SU-DHL-6 (cell line): ENCODE results near the gene SLC22A23.

Source experiments
- H2AFZ ChIP-seq: fragments of 200-600 bp; sonication (generic); 2 replicates; pipeline ENCODE4 v1.6.1; 2014; ENCODE audit warnings: low read depth, mild to moderate bottlenecking, moderate library complexity, mixed read lengths, antibody characterized with exemption, low read length; ENCODE audit not compliant: severe bottlenecking
- H3F3A ChIP-seq: fragments of 200-600 bp; shearing (Covaris generic); 2 replicates; pipeline ENCODE4 v1.6.0; 2016; ENCODE audit warnings: antibody characterized with exemption, mild to moderate bottlenecking; ENCODE audit not compliant: insufficient read depth
- H3K27ac ChIP-seq: fragments of 200-600 bp; sonication (generic); 2 replicates; pipeline ENCODE4 v1.5.1; 2016; ENCODE audit warnings: low read depth, mild to moderate bottlenecking, low read length, moderate library complexity, mixed read lengths
- H3K27me3 ChIP-seq: fragments of 200-600 bp; sonication (generic), shearing (Covaris generic); 2 replicates; pipeline ENCODE4 v1.6.0; 2014; ENCODE audit warnings: mild to moderate bottlenecking, low read length
- H3K36me3 ChIP-seq: fragments of 200-600 bp; sonication (generic); 2 replicates; pipeline ENCODE4 v1.6.1; 2014; ENCODE audit warnings: mild to moderate bottlenecking, low read length, mixed read lengths
- H3K4me2 ChIP-seq: fragments of 300-600, 200-600 bp; shearing (Covaris generic), sonication (generic); 2 replicates; pipeline ENCODE4 v1.6.0; 2014; ENCODE audit warnings: low read length, low read depth, mild to moderate bottlenecking; ENCODE audit not compliant: poor library complexity, severe bottlenecking
- H3K4me3 ChIP-seq: fragments of 200-600 bp; sonication (generic); 2 replicates; pipeline ENCODE4 v1.5.1; 2014; ENCODE audit warnings: antibody characterized with exemption, low read length, mild to moderate bottlenecking, mixed read lengths; ENCODE audit not compliant: insufficient read depth, poor library complexity, severe bottlenecking
- H3K79me2 ChIP-seq: fragments of 200-600 bp; sonication (generic); 2 replicates; pipeline ENCODE4 v1.6.1; 2014; ENCODE audit warnings: mild to moderate bottlenecking, low read length, moderate library complexity; ENCODE audit not compliant: insufficient read depth
- H3K9ac ChIP-seq: fragments of 200-600 bp; sonication (generic); 2 replicates; pipeline ENCODE4 v1.7.0; 2014; ENCODE audit warnings: mild to moderate bottlenecking, low read length
- H3K9me2 ChIP-seq: fragments of 200-600 bp; sonication (generic); replicated peaks from 2 replicates; pipeline ENCODE4 v1.6.1; 2014; ENCODE audit warnings: low read length; ENCODE audit not compliant: insufficient read depth
- H3K9me3 ChIP-seq: fragments of 200-600 bp; sonication (generic); 2 replicates; pipeline ENCODE4 v1.6.1; 2014; ENCODE audit warnings: low read length, mixed read lengths; ENCODE audit not compliant: insufficient read depth
- H4K20me1 ChIP-seq: fragments of 200-600 bp; sonication (generic); 2 replicates; pipeline ENCODE4 v1.6.1; 2014; ENCODE audit warnings: low read depth, mild to moderate bottlenecking, antibody characterized with exemption, low read length, moderate library complexity, mixed read lengths
- EZH2phosphoT487 ChIP-seq: fragments of 200-600 bp; sonication (generic), shearing (Covaris generic); conservative IDR thresholded peaks from 2 replicates; pipeline ENCODE4 v1.6.1; 2018; ENCODE audit warnings: mild to moderate bottlenecking, antibody characterized with exemption, low read length, moderate library complexity, mixed read lengths
- TF ChIP-seq, protein P1 (sequence below): fragments of 200-600 bp; sonication (generic); IDR thresholded peaks from one replicate; pipeline ENCODE4 v1.5.1; 2017; ENCODE audit warnings: antibody characterized with exemption, mild to moderate bottlenecking, low read length, moderate library complexity; ENCODE audit not compliant: insufficient read depth, poor library complexity, severe bottlenecking

The SLC22A23 gene

DNA sequence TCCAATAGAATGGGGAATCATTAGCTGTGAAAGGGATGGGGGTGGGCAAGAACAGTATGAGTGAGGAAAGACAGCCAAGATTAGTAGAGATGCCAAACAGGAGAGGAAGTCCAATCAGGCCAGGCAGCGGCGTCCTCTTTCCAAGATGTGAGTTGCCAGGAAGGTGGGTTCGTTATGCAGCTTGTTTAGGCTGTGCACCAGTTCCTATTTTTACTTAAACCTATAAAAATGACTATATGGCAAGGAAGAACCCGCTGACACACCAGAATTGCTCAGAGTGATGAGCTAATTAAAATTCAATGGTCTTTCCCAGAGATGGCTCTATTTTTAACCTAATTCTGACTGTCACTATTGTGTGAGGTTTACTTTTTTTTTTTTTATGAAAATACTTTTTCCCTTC lies 88.2 kb downstream of the SLC22A23 start:
- no peak overlapping the region for H3K4me2 ChIP-seq

DNA sequence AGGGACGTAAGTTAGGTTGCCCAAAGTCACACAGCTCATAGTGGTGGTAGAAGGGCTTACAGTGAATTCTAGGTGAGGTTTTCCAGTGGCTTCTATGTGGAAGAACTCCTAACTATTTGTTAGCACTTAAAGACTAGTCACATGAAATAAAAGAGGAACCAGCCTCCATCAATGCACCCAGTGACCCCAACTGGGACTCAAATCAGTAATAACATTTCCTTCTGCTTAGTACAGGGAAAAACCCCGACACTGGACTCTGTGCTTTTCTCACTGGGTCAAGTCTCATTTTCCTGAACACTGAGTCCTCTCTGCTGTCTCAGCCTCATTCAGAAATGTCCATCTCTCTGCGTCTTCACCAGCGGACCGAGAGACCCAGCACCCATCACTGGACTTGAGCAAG lies 89.2 kb downstream of the SLC22A23 start:
- H3K9me3 ChIP-seq = no peaks in the 10 kb centered on the region
- TF ChIP-seq, protein P1, sequence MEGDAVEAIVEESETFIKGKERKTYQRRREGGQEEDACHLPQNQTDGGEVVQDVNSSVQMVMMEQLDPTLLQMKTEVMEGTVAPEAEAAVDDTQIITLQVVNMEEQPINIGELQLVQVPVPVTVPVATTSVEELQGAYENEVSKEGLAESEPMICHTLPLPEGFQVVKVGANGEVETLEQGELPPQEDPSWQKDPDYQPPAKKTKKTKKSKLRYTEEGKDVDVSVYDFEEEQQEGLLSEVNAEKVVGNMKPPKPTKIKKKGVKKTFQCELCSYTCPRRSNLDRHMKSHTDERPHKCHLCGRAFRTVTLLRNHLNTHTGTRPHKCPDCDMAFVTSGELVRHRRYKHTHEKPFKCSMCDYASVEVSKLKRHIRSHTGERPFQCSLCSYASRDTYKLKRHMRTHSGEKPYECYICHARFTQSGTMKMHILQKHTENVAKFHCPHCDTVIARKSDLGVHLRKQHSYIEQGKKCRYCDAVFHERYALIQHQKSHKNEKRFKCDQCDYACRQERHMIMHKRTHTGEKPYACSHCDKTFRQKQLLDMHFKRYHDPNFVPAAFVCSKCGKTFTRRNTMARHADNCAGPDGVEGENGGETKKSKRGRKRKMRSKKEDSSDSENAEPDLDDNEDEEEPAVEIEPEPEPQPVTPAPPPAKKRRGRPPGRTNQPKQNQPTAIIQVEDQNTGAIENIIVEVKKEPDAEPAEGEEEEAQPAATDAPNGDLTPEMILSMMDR = no peak
- TF ChIP-seq EZH2phosphoT487 = no peak
- no peaks in the 10 kb centered on the region for H3K79me2 ChIP-seq
- H3K4me3 ChIP-seq = no peak overlapping the region
- no peaks in the 10 kb centered on the region for H3K27me3 ChIP-seq
- H3K9ac ChIP-seq = no peak overlapping the region
- H2AFZ ChIP-seq = no peak overlapping the region
- H3K36me3 ChIP-seq = no peaks in the 10 kb centered on the region
- no peak overlapping the region for H3K4me2 ChIP-seq
- no peaks in the 10 kb centered on the region for H3F3A ChIP-seq
- no peak overlapping the region for H3K27ac ChIP-seq
- no peaks in the 10 kb centered on the region for H4K20me1 ChIP-seq
- H3K9me2 ChIP-seq = no peaks in the 10 kb centered on the region

More for the DNA sequence above, 88.2 kb downstream of the SLC22A23 start:
- H3K9me2 ChIP-seq = no peaks in the 10 kb centered on the region
- no peaks in the 10 kb centered on the region for H3K27me3 ChIP-seq
- H3K27ac ChIP-seq = no peak overlapping the region
- H2AFZ ChIP-seq = no peak overlapping the region
- no peaks in the 10 kb centered on the region for H3K9me3 ChIP-seq
- H3K9ac ChIP-seq = no peak overlapping the region
- TF ChIP-seq, protein P1 = no peak
- no peak for TF ChIP-seq EZH2phosphoT487
- H3F3A ChIP-seq = no peaks in the 10 kb centered on the region
- H4K20me1 ChIP-seq = no peaks in the 10 kb centered on the region
- H3K36me3 ChIP-seq = no peaks in the 10 kb centered on the region
- no peak overlapping the region for H3K4me3 ChIP-seq
- no peaks in the 10 kb centered on the region for H3K79me2 ChIP-seq

DNA sequence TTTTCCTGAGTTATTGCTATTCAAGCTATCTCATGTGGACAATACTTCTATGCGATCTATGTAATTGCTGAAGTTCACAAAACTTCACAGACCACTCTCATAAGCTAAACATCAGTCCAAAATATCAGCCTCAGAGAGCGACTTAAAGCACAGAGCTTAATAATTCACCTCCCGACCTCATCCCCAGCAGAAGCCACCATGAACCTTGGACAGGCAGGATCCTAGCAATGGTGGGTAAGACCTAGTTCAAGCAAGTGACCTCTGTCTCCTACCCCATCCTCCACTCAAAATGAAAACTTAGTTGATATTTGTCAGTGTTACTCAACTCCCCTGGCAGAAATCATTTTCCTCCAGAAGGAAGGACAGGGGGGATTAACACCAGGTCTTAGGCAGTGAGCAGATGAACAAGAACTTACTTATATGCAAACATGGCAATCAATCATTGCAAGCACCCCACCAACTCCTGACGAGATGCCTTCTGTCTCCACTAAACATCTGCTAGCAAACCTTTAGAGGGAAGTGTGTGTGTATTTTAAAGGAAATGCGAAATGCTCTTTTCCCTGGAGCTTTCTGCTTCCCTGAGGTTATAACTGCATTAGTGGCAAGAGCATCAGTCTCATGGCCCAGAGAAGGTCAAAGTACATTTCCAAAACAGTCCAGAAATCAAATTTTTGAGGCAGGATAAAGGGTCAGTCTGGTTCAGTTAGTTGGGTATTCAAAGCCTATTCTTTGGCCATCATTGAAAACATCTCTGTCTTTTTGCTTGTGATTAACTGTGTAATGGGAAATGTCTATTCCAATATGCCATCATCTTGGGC lies 90.0 kb downstream of the SLC22A23 start:
- Histone ChIP-seq H4K20me1 (no peaks in the 10 kb centered on the region), H3K79me2 (no peaks in the 10 kb centered on the region), H2AFZ (no peak overlapping the region), H3K27me3 (no peaks in the 10 kb centered on the region), H3K36me3 (no peaks in the 10 kb centered on the region), H3K9me3 (no peaks in the 10 kb centered on the region), H3F3A (no peaks in the 10 kb centered on the region), H3K27ac (no peak overlapping the region), H3K4me3 (no peak overlapping the region), H3K9ac (no peak overlapping the region), H3K9me2 (no peaks in the 10 kb centered on the region), H3K4me2 (no peak overlapping the region)
- TF ChIP-seq, protein P1 = no peak
- TF ChIP-seq EZH2phosphoT487 = no peak
